ENCODE results near the gene AAMP. TPM values are rescaled to one million over a fixed set of nuclear protein-coding genes. Genes with fewer than 3 reads are reported as not detected.
A peak's percentile ranks its signal among the peaks of the same experiment; 100 is the strongest.

AAMP gene
- total and polyA plus RNA-seq, 3 donors from 2014 or later, result 112 to 177 (median 154) TPM

GRCh38 chr2:218310853-218311540, 41.1 kb upstream of the AAMP start:
- Histone ChIP-seq H3K27me3 (no peaks in the 10 kb centered on the region), H3K27ac (peak overlapping the region in 1 of 2 donors; percentile 62), H3K9me3 (no peaks in the 10 kb centered on the region), H3K4me1 (peaks cover 12% of the 10 kb centered on the region), H3K4me3 (no peak overlapping the region), H3K36me3 (ENCODE audit: low read depth, missing control alignments) (no peaks in the 10 kb centered on the region)
- TF ChIP-seq POLR2A (IDR thresholded peaks at IDR 0.05) (no peak), CTCF (IDR thresholded peaks at IDR 0.05) (no peak)
- 59 to 72% methylated on average over 11 of the region's 11 CpGs for WGBS, 2 donors
- no peak for DNase-seq
- intact Hi-C loops (cut with DNase I; ENCODE audit: low total_unique reads), result no loop called here

- Histone ChIP-seq H3K4me1 (peaks cover 9% of the 10 kb centered on the region), H3K27me3 (no peaks in the 10 kb centered on the region), H3K9me3 (no peaks in the 10 kb centered on the region), H3K27ac (no peak overlapping the region), H3K4me3 (no peak overlapping the region), H3K36me3 (ENCODE audit: low read depth, missing control alignments) (no peaks in the 10 kb centered on the region)
- intact Hi-C loops (cut with DNase I; ENCODE audit: low total_unique reads), result no loop called here
- DNase-seq, result no peak
- 77 to 85% methylated on average over 6 of the region's 6 CpGs for WGBS, 2 donors
- TF ChIP-seq POLR2A (IDR thresholded peaks at IDR 0.05), result no peak
- TF ChIP-seq CTCF (IDR thresholded peaks at IDR 0.05), result no peak
These were observed 37.6 kb upstream of the AAMP start for GRCh38 chr2:218307415-218308090.

GRCh38 chr2:218306184-218306920, 36.4 kb upstream of the AAMP start:
- 88 to 92% methylated on average over 9 of the region's 9 CpGs for WGBS, 2 donors
- Histone ChIP-seq H3K9me3 (no peaks in the 10 kb centered on the region), H3K4me1 (peaks cover 5% of the 10 kb centered on the region), H3K36me3 (ENCODE audit: low read depth, missing control alignments) (no peaks in the 10 kb centered on the region), H3K4me3 (no peak overlapping the region), H3K27ac (no peak overlapping the region), H3K27me3 (no peaks in the 10 kb centered on the region)
- TF ChIP-seq POLR2A (IDR thresholded peaks at IDR 0.05), result no peak
- no peak for TF ChIP-seq CTCF (IDR thresholded peaks at IDR 0.05)
- DNase-seq, result no peak
- intact Hi-C loops (cut with DNase I; ENCODE audit: low total_unique reads), result no loop called here

- TF ChIP-seq POLR2A (IDR thresholded peaks at IDR 0.05), result no peak
- TF ChIP-seq CTCF (IDR thresholded peaks at IDR 0.05), result no peak
- intact Hi-C loops (cut with DNase I; ENCODE audit: low total_unique reads), result no loop called here
- Histone ChIP-seq H3K36me3 (ENCODE audit: low read depth, missing control alignments) (no peaks in the 10 kb centered on the region), H3K9me3 (no peaks in the 10 kb centered on the region), H3K27me3 (no peaks in the 10 kb centered on the region), H3K27ac (no peak overlapping the region), H3K4me1 (no peaks in the 10 kb centered on the region), H3K4me3 (no peak overlapping the region)
- no peak for DNase-seq
- 77 to 84% methylated on average over 5 of the region's 5 CpGs for WGBS, 2 donors
These were observed 35.4 kb upstream of the AAMP start for GRCh38 chr2:218305383-218305782.

All from testis (tissue), 3 donors.